Measurements from ENCODE around the gene ITPR2.
A peak's percentile ranks its signal among the peaks of the same experiment; 100 is the strongest.
"Not testable (repeated sequence)": the region's sequence is repeated elsewhere in the genome, so short reads cannot be mapped to it uniquely, and the experiment has no call there.

ITPR2 gene

DNA sequence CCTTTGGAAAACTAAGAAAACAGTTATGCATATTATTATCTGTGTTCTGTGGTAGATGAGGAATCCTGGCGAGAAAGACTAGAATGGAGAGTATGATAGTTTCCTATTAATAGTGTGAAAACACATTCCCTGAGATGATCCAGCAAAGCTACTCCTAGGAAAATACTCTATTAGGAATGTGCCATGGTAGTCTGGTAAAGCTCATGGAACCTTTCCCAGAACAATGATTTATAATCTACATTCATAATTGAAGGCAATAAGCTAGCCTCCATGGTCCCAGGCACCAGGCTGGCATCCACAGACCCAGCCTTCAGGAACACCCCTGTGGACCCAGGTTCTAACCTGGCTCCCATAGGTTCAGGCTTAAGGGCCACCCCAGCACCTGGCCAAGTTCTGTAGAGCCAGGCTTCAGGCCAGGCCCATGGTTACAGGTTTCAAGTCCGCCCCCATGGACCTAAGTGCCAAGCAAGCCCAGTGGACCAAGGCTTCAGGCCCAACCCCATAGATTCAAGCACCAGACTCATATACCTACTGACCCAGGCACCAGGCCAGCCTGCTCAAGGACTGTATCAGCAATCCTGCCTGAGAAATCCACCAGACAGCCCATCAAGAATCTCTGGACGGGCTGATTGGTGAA lies 72.2 kb downstream of the ITPR2 start:
- TF ChIP-seq, protein P1, sequence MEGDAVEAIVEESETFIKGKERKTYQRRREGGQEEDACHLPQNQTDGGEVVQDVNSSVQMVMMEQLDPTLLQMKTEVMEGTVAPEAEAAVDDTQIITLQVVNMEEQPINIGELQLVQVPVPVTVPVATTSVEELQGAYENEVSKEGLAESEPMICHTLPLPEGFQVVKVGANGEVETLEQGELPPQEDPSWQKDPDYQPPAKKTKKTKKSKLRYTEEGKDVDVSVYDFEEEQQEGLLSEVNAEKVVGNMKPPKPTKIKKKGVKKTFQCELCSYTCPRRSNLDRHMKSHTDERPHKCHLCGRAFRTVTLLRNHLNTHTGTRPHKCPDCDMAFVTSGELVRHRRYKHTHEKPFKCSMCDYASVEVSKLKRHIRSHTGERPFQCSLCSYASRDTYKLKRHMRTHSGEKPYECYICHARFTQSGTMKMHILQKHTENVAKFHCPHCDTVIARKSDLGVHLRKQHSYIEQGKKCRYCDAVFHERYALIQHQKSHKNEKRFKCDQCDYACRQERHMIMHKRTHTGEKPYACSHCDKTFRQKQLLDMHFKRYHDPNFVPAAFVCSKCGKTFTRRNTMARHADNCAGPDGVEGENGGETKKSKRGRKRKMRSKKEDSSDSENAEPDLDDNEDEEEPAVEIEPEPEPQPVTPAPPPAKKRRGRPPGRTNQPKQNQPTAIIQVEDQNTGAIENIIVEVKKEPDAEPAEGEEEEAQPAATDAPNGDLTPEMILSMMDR (IDR thresholded peaks at IDR 0.05; ENCODE audit: low read depth, low read length, missing control alignments): no peak
- DNase-seq (ENCODE audit: low read depth): no peak
- no peak overlapping the region for H3K4me3 ChIP-seq (ENCODE audit: low read depth, low read length)

DNA sequence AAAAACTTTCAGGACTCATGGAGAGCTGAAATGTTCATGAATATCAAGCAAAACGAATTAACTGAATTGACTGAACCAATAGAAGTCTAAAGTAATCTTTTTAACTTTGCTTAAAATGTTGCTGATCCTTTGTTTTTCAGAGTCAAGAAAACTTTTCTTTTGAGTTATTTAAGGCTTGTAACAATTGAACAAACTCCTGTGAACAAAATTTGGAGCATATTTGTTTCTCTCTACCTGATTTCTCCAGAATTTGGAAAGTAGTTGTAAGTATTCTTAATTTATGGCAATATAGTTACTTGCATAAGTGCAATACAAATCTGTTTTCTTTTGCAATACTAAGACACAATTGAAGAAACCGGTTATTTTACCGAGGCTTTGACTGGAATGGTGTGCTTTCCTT lies 77.6 kb downstream of the ITPR2 start:
- not testable (repeated sequence) for H3K4me3 ChIP-seq (ENCODE audit: low read depth, low read length); DNase-seq (ENCODE audit: low read depth)

DNA sequence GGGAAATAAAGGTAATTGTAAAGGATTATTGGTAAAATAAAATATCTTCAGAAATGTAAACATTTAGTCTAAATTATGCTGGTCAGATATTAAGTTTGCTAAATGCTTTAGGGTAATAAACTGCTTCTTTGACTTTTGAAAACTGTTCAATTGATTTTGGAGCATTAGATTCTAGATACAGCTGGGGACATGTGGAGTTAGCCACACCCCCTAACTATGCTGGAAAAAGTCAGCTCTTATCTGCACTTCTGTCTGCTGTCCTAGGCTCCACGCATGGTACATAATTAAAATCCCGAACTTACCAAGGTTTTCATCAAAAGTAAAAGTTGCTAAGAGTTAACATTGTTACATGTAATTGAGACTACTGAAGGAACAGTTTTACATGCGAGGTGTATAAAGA lies 78.8 kb downstream of the ITPR2 start:
- TF ChIP-seq, protein P1 (IDR thresholded peaks at IDR 0.05; ENCODE audit: low read depth, low read length, missing control alignments): no peak
- no peak for DNase-seq (ENCODE audit: low read depth)
- no peak overlapping the region for H3K4me3 ChIP-seq (ENCODE audit: low read depth, low read length)

DNA sequence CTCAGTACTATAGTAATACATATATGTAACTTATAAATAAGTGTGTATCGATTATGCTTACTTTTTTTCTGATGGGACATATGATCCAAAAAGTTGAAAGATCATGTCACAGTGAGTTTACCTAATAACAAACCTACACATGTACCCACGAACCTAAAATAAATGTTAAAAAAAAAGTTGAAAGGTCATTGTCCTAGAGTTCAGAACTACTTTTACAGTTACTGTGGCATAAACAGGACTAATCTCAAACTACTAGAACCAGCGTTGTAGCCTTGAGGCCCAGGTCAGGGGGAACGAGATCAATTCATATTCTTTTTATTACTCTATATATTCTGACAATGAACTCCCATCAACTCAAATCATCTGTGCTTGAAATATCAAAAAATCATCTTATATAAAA lies 81.8 kb downstream of the ITPR2 start:
- H3K4me3 ChIP-seq (ENCODE audit: low read depth, low read length): no peak overlapping the region
- no peak for DNase-seq (ENCODE audit: low read depth)
- TF ChIP-seq, protein P1 (IDR thresholded peaks at IDR 0.05; ENCODE audit: low read depth, low read length, missing control alignments): no peak

DNA sequence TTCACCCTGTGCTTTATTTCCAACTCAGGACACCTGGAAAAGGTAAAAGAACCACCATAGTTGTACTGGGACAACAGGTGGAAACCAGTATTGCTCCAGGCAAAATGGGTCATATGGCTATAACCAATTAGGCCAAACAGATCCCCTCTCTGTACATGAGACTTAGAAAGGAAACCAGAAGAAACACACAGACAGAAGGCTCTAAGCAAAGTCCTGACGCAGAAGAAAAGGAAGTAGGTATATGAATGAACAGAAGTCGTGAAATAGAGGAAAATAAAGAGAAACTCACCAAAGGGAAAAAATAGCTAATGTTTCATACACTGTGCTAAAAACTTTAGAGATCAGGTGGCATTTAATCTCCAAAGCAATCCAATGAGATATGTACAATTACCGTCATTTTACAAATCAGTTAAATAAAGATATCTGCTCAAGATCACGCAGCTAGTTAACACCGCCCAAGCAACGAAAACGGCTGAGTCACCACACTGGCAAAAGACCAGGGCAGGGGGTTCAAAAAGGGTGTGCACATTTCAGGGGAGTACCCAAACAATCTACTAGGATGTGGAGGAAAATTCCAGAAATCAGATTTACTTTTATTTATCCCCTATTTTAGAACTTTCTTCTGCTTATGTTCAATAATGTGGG lies 82.3 kb downstream of the ITPR2 start:
- H3K4me3 ChIP-seq (ENCODE audit: low read depth, low read length): no peak overlapping the region
- no peak for DNase-seq (ENCODE audit: low read depth)
- TF ChIP-seq, protein P1 (IDR thresholded peaks at IDR 0.05; ENCODE audit: low read depth, low read length, missing control alignments): no peak

DNA sequence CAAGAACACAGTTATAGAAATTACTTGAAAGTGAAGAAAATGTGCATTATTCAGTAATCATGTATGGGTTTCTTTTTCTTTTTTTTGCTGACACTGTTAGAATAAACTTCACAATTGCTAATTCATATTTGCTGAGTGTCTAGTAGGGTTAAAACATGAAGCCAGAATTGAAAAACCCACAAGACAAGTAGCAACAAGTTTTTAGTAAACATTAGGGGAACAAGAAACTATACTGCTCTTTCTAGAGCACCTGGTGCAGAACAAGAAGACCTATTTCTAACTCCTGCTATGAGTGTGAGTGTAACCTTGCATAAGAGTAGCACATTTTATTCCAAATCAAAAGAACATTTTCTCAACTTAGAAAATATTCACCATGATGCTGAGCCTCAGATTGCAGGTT lies 83.2 kb downstream of the ITPR2 start:
- TF ChIP-seq, protein P1 (IDR thresholded peaks at IDR 0.05; ENCODE audit: low read depth, low read length, missing control alignments): no peak
- no peak overlapping the region for H3K4me3 ChIP-seq (ENCODE audit: low read depth, low read length)

DNA sequence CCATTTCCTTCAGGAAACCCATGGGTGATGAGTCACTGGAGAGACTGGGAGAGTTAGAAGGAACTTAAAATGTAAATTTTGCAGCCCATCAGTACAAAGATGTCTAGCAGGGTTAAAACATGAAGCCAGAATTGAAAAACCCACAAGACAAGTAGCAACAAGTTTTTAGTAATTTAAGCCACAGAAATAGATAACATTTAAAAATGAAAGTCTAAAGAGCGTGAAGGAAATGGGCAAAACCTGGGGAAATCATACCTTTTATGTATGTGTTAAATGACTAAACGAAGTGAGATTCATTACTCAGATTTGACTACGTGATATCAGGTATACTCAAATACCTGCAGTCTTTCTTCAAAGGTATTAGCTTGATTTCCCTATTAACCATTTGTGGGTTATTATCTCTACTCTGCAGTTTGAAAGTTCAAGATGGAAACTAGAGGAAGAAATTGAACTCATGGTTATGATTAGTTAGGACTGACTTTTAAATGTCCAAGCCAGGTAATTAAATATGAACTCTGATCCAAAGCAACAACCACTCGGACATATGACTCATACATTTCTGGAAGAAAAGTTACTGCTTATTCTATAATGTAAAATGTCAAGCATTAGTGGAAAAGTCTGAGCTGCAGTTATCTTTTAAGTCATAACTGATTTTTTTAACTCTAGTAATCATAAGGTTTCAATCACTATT lies 84.1 kb downstream of the ITPR2 start:
- no peak overlapping the region for H3K4me3 ChIP-seq (ENCODE audit: low read depth, low read length)

More for the DNA sequence above, 83.2 kb downstream of the ITPR2 start:
- DNase-seq (ENCODE audit: low read depth): peak; percentile 72

More for the DNA sequence above, 84.1 kb downstream of the ITPR2 start:
- peak; percentile 65 for DNase-seq (ENCODE audit: low read depth)
- TF ChIP-seq, protein P1 (IDR thresholded peaks at IDR 0.05; ENCODE audit: low read depth, low read length, missing control alignments): no peak
